T-helper 2 cell (primary cell): ENCODE data around the gene NPIPB2.

Source experiments
- DNase-seq, 5 experiments: peaks; one replicate each; pipeline versions ENCODE4 v3.0.0 to v3.0.0-alpha.2; 2012 to 2022

NPIPB2 gene

DNA sequence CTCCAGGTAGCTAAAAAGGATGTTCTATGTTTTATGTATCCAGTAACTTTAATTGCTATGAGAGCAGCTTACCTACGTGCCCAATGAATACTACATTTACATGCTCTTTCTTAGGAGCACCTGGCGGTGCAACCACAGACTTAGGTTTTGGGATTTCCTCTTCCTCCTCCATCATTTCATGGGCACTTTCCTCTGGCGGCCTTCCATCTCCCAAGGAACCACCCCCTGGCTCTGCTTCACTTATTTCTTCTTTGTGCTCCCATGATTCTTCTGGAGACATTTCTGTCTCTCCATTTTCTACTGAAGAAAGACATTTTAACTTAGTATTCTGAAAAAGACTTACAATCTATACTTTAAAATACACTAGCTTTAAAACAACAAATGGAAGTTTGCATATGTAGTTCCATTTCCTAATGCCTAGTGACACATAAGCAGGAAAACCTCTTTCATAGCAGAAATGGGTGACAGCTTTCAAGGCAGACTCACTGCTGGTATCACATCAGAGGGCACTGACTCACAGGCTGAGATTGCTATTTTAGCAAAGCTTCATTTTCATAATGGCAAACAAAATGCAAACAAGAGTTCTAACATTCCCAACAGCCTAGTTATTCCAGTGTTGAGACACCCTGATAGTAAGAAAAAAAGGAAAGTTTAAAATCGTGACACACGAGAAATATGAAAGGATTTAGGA lies 45.2 kb downstream of the NPIPB2 start:
- DNase-seq = no peak

DNA sequence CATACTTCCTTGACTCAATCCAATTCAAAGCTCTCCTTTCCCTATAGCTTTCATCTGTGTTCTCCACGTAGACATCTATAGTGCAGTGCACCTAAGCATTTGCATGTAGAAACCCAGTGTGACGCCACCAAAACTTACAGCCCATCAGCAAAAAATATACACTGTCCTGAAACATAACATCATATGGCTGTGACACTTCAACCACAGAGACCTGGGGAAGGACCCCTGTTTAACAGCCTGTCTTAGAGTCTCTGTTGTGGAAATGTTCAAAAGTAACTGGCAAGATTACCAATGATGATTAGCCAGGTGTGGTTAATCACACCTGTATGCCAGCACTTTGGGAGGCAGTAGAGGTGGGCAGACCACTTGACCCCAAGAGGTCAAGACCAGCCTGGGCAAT lies 48.3 kb downstream of the NPIPB2 start:
- no peak for DNase-seq

DNA sequence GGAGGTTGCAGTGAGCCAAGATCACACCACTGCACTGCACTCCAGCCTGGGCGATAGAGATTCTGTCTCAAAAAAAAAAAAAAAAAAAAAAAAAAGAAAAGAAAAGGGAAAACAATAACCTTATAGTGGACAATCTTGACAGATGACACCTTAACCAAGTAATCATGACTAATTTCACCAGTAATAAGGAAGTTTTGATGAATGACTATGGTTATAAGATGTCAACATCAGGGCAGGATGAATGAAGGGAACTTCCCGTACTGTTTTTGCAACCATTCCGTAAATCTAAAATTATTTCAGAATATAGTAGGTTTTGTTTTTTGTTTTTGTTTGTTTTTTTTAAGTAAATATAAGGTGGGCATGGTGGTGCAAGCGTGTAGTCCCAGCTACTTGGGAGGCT lies 49.1 kb downstream of the NPIPB2 start:
- DNase-seq = no peak

GRCh38 chr16:11890231-11890965 lies 51.4 kb downstream of the NPIPB2 start:
- DNase-seq = no peak

DNA sequence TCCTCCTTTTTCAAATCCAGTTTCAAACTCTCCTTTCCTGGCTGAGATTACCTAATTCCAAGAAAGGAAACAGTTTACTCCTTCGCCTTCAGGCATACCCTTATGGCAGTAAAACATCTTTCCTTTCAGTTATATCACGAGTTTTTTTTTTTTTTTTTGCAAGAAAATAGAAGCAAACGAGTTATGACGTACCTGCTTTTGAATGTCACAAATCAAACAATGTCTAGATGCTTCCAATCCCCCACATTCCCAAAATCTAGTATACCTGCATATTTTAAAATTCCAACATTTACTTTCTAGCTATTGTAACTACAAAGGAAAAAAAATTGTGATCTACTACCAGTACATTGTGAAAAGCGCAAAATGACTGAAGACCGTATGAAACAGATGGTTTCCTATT lies 55.0 kb downstream of the NPIPB2 start:
- DNase-seq = no peak

DNA sequence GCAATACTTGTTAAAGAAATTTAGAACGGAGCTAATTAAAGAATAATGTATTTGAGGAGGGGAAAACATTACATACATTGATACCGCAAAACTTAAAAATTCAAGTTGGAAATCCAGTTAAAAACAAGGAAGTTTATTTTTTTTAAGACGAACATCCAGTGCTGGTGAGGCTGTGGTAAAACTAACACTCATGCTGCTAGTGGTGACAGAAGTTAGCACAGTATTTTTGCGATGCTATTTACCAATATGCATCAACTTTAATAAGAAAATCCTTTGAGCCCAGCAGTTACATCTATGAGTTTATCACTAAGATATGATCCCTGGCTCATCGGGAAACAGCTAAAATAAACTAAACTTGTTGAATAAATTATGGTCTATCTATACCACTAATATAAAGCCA lies 57.8 kb downstream of the NPIPB2 start:
- DNase-seq = no peak

DNA sequence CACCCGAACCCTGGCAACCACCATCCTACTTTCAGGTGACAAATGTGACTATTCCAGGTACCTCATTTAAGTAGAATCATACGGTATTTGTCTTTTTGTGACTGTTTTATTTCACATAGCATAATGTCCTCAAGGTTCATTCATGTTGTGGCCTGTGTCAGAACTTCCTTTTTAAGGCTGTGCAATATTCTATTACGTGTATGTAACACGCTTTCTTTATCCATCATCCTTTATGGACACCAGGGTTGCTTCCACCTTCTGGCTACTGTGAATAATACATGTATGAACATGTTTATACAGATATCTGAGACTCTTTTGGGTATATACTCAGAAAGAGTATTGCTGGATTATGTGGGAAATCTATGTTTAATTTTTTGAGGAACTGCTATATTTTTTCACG lies 61.8 kb downstream of the NPIPB2 start:
- DNase-seq = peak in 1 of 5 experiments; percentile 9

GRCh38 chr16:11877374-11877773 lies 64.5 kb downstream of the NPIPB2 start:
- DNase-seq = no peak
